HepG2 (cell line): ENCODE data around the gene C9orf43. TPM values are rescaled to one million over a fixed set of nuclear protein-coding genes. Genes with fewer than 3 reads are reported as not detected.
A peak's percentile ranks its signal among the peaks of the same experiment; 100 is the strongest.

ENCODE experiments used
- ATAC-seq: fragments of 200-7000 bp; cut with Tn5 transposase; 3 replicates; pipeline ENCODE4 v1.9.1; 2020; ENCODE audit warnings: mild to moderate bottlenecking, moderate library complexity
- BruUV-seq: library from RNA; stranded (reverse); fragments of 400-500 nt; replicated peaks from 2 replicates; lab custom pipeline; 2021; lab: Mats Ljungman, UMichigan
- CTCF ChIA-PET: fragments of 300-600 bp; formaldehyde crosslinking; extraction: SDS; loops from one replicate; lab custom pipeline; 2021; ENCODE audit warnings: low total read pairs, inconsistent platforms, low intra/inter-chr PET ratio; lab: Yijun Ruan, JAX
- POLR2A ChIA-PET: fragments of 350-600 bp; sonication (Branson Sonifier 250); formaldehyde crosslinking; loops from one replicate; lab custom pipeline; 2020; ENCODE audit warnings: antibody characterized with exemption, inconsistent platforms; lab: Yijun Ruan, JAX
- DNase-seq: peaks from one replicate; pipeline ENCODE4 v3.0.0-alpha.2; 2015; ENCODE audit warnings: low spot score
- FAIRE-seq: peaks from 3 replicates; lab custom pipeline; 2011; peaks lifted over from hg19 to GRCh38; lab: Jason Lieb, UNC
- H2AFZ ChIP-seq: one replicate; pipeline ENCODE4 v1.6.1; 2011; ENCODE audit warnings: low read length, inconsistent platforms
- H3K27ac ChIP-seq: fragments of 300-600 bp; 3 replicates; pipeline ENCODE4 v1.8.0; 2011; ENCODE audit warnings: mixed run types, mild to moderate bottlenecking, mixed read lengths, low read length, inconsistent platforms; ENCODE audit not compliant: insufficient read depth; ENCODE audit errors: extremely low read length
- H3K27me3 ChIP-seq, 2 experiments: fragments of 200-600 bp in 1 of 2; 2 replicates in 1 of 2; 3 replicates in 1 of 2; pipeline versions ENCODE4 v1.6.0 to v1.8.0; 2011; ENCODE audit warnings: low read length in 2 of 2, mild to moderate bottlenecking in 2 of 2, moderate library complexity in 2 of 2, inconsistent platforms in 1 of 2; ENCODE audit not compliant: insufficient read depth in 2 of 2, control insufficient read depth in 1 of 2
- H3K36me3 ChIP-seq, 2 experiments: fragments of 200-600 bp in 1 of 2; replicated peaks in 1 of 2; 2 replicates in 1 of 2; 3 replicates in 1 of 2; pipeline versions ENCODE4 v1.5.1 to v1.8.0; 2011; ENCODE audit warnings: low read length in 2 of 2, inconsistent platforms in 1 of 2; ENCODE audit not compliant: insufficient read depth in 2 of 2, control insufficient read depth in 1 of 2
- H3K4me1 ChIP-seq: 2 replicates; pipeline ENCODE4 v1.5.1; 2012; ENCODE audit warnings: low read length, inconsistent platforms; ENCODE audit not compliant: insufficient read depth
- H3K4me2 ChIP-seq: 2 replicates; pipeline ENCODE4 v1.6.0; 2011; ENCODE audit warnings: low read depth, low read length, inconsistent platforms
- H3K4me3 ChIP-seq, 3 experiments: fragments of 200-600 bp in 1 of 3; sonication (generic), shearing (Covaris generic) in 1 of 3; replicated peaks in 1 of 3; 2 replicates each; pipeline ENCODE4 v1.5.1; 2011 to 2016; ENCODE audit warnings: low read length in 3 of 3, inconsistent platforms in 2 of 3, low read depth in 2 of 3, mild to moderate bottlenecking in 2 of 3, control low read depth in 1 of 3, mixed read lengths in 1 of 3; ENCODE audit not compliant: insufficient read depth in 1 of 3
- H3K79me2 ChIP-seq: one replicate; pipeline ENCODE4 v1.6.1; 2011; ENCODE audit warnings: low read length, inconsistent platforms; ENCODE audit not compliant: insufficient read depth
- H3K9ac ChIP-seq: 2 replicates; pipeline ENCODE4 v1.6.0; 2011; ENCODE audit warnings: mild to moderate bottlenecking, low read depth, low read length, inconsistent platforms; ENCODE audit not compliant: insufficient read depth
- H3K9me3 ChIP-seq: 2 replicates; pipeline ENCODE4 v1.5.1; 2012; ENCODE audit warnings: mild to moderate bottlenecking, low read length
- H4K20me1 ChIP-seq: 2 replicates; pipeline ENCODE4 v1.6.0; 2011; ENCODE audit warnings: inconsistent platforms, mild to moderate bottlenecking, low read length, moderate library complexity; ENCODE audit not compliant: insufficient read depth
- GABPB1 ChIP-seq: IDR thresholded peaks from 2 replicates; pipeline ENCODE4 v1.6.1; 2016; ENCODE audit warnings: mild to moderate bottlenecking, missing genetic modification reagents, moderate library complexity, missing compliant biosample characterization
- HES4 ChIP-seq: sonication (generic); formaldehyde crosslinking; IDR thresholded peaks from 2 replicates; pipeline ENCODE4 v1.9.0; 2021; ENCODE audit warnings: mild to moderate bottlenecking, missing genetic modification reagents, borderline replicate concordance
- RXRA ChIP-seq: sonication (generic); formaldehyde crosslinking; IDR thresholded peaks from 2 replicates; pipeline ENCODE4 v1.5.1; 2020; ENCODE audit warnings: missing genetic modification reagents
- SKI ChIP-seq: fragments of 450-650 bp; IDR thresholded peaks from one replicate; pipeline ENCODE4 v1.6.1; 2018; ENCODE audit warnings: mild to moderate bottlenecking; ENCODE audit not compliant: partially characterized antibody
- SRY ChIP-seq: sonication (generic); formaldehyde crosslinking; IDR thresholded peaks from 2 replicates; pipeline ENCODE4 v1.8.0; 2022; ENCODE audit warnings: mild to moderate bottlenecking, missing genetic modification reagents
- ZFP41 ChIP-seq: sonication (generic); formaldehyde crosslinking; IDR thresholded peaks from 2 replicates; pipeline ENCODE4 v1.4.0; 2020; ENCODE audit warnings: mild to moderate bottlenecking, missing genetic modification reagents, borderline replicate concordance
- ZFX ChIP-seq: sonication (generic); formaldehyde crosslinking; IDR thresholded peaks from 2 replicates; pipeline ENCODE4 v1.4.0; 2020; ENCODE audit warnings: mild to moderate bottlenecking, low read depth, missing genetic modification reagents, moderate library complexity
- ZIK1 ChIP-seq: sonication (generic); formaldehyde crosslinking; IDR thresholded peaks from 2 replicates; pipeline ENCODE4 v1.5.0; 2020; ENCODE audit warnings: mild to moderate bottlenecking, low read depth, missing genetic modification reagents, borderline replicate concordance
- ZNF180 ChIP-seq: sonication (generic); formaldehyde crosslinking; IDR thresholded peaks from 2 replicates; pipeline ENCODE4 v1.4.0; 2020; ENCODE audit warnings: low read depth, missing genetic modification reagents, borderline replicate concordance
- ZNF577 ChIP-seq: sonication (generic); formaldehyde crosslinking; IDR thresholded peaks from 2 replicates; pipeline ENCODE4 v1.4.0; 2020; ENCODE audit warnings: mild to moderate bottlenecking, low read depth, missing genetic modification reagents, borderline replicate concordance
- WGBS: methylation state at CpG from one replicate; pipeline ENCODE4 v1.1.6; 2017; ENCODE audit warnings: low lambda C conversion rate; 5-methylcytosine and 5-hydroxymethylcytosine counted together
- in situ Hi-C: cut with HindIII; loops from 2 replicates; pipeline ENCODE4 v1.10.0; 2017; ENCODE audit warnings: low pct_unique_long_range_greater_than_20kb; ENCODE audit not compliant: extremely low pct_ligation_motif_present
- intact Hi-C: fragments of 100-400 bp; cut with micrococcal nuclease; formaldehyde crosslinking; loops from one replicate; pipeline ENCODE4 v1.10.0; 2022; ENCODE audit not compliant: unreplicated experiment
- polyA plus RNA-seq, 8 experiments: library from polyadenylated mRNA; depleted of rRNA in 3 of 8; stranded (reverse) in 7 of 8; unstranded in 1 of 8; fragments of >200 nt; fragmentation: Illumina TruSeq in 4 of 8; extraction: Trizol in 4 of 8; gene quantifications; 2 replicates each; pipeline versions ENCODE4 v1.2.1 to v1.2.3, GENCODE V29; 2011 to 2016; ENCODE audit warnings: low read depth in 4 of 8, missing spikeins in 1 of 8, mixed read lengths in 1 of 8; ENCODE audit not compliant: insufficient read depth in 1 of 8
- total RNA-seq, 5 experiments: library from RNA; depleted of rRNA; stranded (reverse); fragments of >200 nt; fragmentation: Illumina TruSeq; extraction: Trizol; gene quantifications; 2 replicates each; pipeline ENCODE4 v1.2.3, GENCODE V29; 2016; ENCODE audit warnings: low read depth in 1 of 5
- TF ChIP-seq, protein P1 (sequence below): sonication (generic); formaldehyde crosslinking; IDR thresholded peaks from 2 replicates; pipeline ENCODE4 v1.9.0; 2021; ENCODE audit warnings: missing genetic modification reagents, mild to moderate bottlenecking, borderline replicate concordance
- TF ChIP-seq, protein P2 (sequence below): sonication (generic); formaldehyde crosslinking; IDR thresholded peaks from 2 replicates; pipeline ENCODE4; 2020; ENCODE audit warnings: missing genetic modification reagents, mild to moderate bottlenecking, borderline replicate concordance
- TF ChIP-seq, protein P3 (sequence below): sonication (generic); formaldehyde crosslinking; IDR thresholded peaks from 2 replicates; pipeline ENCODE4 v1.4.0; 2020; ENCODE audit warnings: missing genetic modification reagents, mild to moderate bottlenecking, borderline replicate concordance

C9orf43 gene
- total and polyA plus RNA-seq, 2 of the 13 experiments (the other 11 are each of a cell fraction or from before 2014, with no cell fraction given), result 0.24 to 0.31 TPM

GRCh38 chr9:113464286-113464660, 53.7 kb downstream of the C9orf43 start:
- intact Hi-C loops (loop anchor here (5.0 kb wide), 1 partner anchor 43 kb away; no protein-coding TSS in a partner anchor), in situ Hi-C loops (no loop called here)
- ChIA-PET POLR2A (interaction anchor here (1.0 to 2.5 kb wide), 4 partner anchors 40 to 186 kb away, joined by 3 to 7 read pairs (median 3); no protein-coding TSS in a partner anchor), CTCF (no interaction called here)
- no peaks in the 10 kb centered on the region for H3K36me3 ChIP-seq
- peaks cover 74% of the 10 kb centered on the region for H3K4me1 ChIP-seq
- no peaks in the 10 kb centered on the region for H3K27me3 ChIP-seq
- peak overlapping the region; percentile 82 to 92 (median 86) for H3K4me3 ChIP-seq
- WGBS, result no CpG with 5 or more reads among the region's 1 CpG
- H3K9ac ChIP-seq, result peak overlapping the region; percentile 79
- H3K4me2 ChIP-seq, result peak overlapping the region; percentile 97
- BruUV-seq, result no TSS peak
- peak; percentile 23 for ATAC-seq
- H3K27ac ChIP-seq, result peak overlapping the region; percentile 64
- DNase-seq, result no peak
- FAIRE-seq, result no peak
- H4K20me1 ChIP-seq, result no peaks in the 10 kb centered on the region
- no peaks in the 10 kb centered on the region for H3K9me3 ChIP-seq
- peak overlapping the region; percentile 86 for H2AFZ ChIP-seq
- H3K79me2 ChIP-seq, result peaks cover 57% of the 10 kb centered on the region
- TF ChIP-seq HES4 (CRISPR knock-in tag) (no peak), ZNF577 (CRISPR knock-in tag) (no peak), GABPB1 (no peak), RXRA (CRISPR knock-in tag) (no peak), ZFX (CRISPR knock-in tag) (0 out of 2 replicates have a peak, but pooled peaks have one; percentile 3), SRY (CRISPR knock-in tag) (no peak), SKI (no peak), ZIK1 (no peak), ZFP41 (no peak), ZNF180 (CRISPR knock-in tag) (no peak)
- TF ChIP-seq, protein P1, sequence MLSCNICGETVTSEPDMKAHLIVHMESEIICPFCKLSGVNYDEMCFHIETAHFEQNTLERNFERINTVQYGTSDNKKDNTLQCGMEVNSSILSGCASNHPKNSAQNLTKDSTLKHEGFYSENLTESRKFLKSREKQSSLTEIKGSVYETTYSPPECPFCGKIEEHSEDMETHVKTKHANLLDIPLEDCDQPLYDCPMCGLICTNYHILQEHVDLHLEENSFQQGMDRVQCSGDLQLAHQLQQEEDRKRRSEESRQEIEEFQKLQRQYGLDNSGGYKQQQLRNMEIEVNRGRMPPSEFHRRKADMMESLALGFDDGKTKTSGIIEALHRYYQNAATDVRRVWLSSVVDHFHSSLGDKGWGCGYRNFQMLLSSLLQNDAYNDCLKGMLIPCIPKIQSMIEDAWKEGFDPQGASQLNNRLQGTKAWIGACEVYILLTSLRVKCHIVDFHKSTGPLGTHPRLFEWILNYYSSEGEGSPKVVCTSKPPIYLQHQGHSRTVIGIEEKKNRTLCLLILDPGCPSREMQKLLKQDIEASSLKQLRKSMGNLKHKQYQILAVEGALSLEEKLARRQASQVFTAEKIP (CRISPR knock-in tag), result no peak
- TF ChIP-seq, protein P2, sequence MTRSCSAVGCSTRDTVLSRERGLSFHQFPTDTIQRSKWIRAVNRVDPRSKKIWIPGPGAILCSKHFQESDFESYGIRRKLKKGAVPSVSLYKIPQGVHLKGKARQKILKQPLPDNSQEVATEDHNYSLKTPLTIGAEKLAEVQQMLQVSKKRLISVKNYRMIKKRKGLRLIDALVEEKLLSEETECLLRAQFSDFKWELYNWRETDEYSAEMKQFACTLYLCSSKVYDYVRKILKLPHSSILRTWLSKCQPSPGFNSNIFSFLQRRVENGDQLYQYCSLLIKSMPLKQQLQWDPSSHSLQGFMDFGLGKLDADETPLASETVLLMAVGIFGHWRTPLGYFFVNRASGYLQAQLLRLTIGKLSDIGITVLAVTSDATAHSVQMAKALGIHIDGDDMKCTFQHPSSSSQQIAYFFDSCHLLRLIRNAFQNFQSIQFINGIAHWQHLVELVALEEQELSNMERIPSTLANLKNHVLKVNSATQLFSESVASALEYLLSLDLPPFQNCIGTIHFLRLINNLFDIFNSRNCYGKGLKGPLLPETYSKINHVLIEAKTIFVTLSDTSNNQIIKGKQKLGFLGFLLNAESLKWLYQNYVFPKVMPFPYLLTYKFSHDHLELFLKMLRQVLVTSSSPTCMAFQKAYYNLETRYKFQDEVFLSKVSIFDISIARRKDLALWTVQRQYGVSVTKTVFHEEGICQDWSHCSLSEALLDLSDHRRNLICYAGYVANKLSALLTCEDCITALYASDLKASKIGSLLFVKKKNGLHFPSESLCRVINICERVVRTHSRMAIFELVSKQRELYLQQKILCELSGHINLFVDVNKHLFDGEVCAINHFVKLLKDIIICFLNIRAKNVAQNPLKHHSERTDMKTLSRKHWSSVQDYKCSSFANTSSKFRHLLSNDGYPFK (CRISPR knock-in tag), result no peak
- TF ChIP-seq, protein P3, sequence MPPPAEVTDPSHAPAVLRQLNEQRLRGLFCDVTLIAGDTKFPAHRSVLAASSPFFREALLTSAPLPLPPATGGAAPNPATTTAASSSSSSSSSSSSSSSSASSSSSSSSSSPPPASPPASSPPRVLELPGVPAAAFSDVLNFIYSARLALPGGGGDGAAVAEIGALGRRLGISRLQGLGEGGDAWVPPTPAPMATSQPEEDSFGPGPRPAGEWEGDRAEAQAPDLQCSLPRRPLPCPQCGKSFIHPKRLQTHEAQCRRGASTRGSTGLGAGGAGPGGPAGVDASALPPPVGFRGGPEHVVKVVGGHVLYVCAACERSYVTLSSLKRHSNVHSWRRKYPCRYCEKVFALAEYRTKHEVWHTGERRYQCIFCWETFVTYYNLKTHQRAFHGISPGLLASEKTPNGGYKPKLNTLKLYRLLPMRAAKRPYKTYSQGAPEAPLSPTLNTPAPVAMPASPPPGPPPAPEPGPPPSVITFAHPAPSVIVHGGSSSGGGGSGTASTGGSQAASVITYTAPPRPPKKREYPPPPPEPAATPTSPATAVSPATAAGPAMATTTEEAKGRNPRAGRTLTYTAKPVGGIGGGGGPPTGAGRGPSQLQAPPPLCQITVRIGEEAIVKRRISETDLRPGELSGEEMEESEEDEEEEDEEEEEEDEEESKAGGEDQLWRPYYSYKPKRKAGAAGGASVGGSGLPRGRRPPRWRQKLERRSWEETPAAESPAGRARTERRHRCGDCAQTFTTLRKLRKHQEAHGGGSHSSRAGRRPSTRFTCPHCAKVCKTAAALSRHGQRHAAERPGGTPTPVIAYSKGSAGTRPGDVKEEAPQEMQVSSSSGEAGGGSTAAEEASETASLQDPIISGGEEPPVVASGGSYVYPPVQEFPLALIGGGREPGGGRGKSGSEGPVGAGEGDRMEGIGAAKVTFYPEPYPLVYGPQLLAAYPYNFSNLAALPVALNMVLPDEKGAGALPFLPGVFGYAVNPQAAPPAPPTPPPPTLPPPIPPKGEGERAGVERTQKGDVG (CRISPR knock-in tag), result no peak
